Type B pancreatic cell (in vitro differentiated cells): ENCODE measurements around the gene LHX3. TPM values are rescaled to one million over a fixed set of nuclear protein-coding genes. Genes with fewer than 3 reads are reported as not detected.
A peak's percentile ranks its signal among the peaks of the same experiment; 100 is the strongest.

ENCODE experiments used
- DNase-seq: peaks from one replicate; pipeline ENCODE4 v3.0.0; 2021; ENCODE audit warnings: mixed read lengths; ENCODE audit not compliant: unreplicated experiment; ENCODE audit errors: extremely low spot score
- H3K27ac Mint-ChIP-seq: 2 replicates; pipeline ENCODE4 v1.8.0; 2021; ENCODE audit warnings: mild to moderate bottlenecking, mixed read lengths
- H3K27me3 Mint-ChIP-seq: 2 replicates; pipeline ENCODE4 v1.8.0; 2021; ENCODE audit warnings: mixed read lengths
- H3K36me3 Mint-ChIP-seq: 2 replicates; pipeline ENCODE4 v1.8.0; 2021; ENCODE audit warnings: mixed read lengths
- H3K4me1 Mint-ChIP-seq: one replicate; pipeline ENCODE4 v1.8.0; 2021; ENCODE audit warnings: mixed read lengths; ENCODE audit not compliant: unreplicated experiment
- H3K4me3 Mint-ChIP-seq: 2 replicates; pipeline ENCODE4 v1.8.0; 2021; ENCODE audit warnings: mild to moderate bottlenecking, mixed read lengths
- H3K9me3 Mint-ChIP-seq: 2 replicates; pipeline ENCODE4 v1.8.0; 2021; ENCODE audit warnings: mixed read lengths
- total RNA-seq: library from RNA; stranded (reverse); gene quantifications from 2 replicates; pipeline ENCODE4 v1.2.1, GENCODE V29; 2021; ENCODE audit warnings: low replicate concordance
- TF ChIP-seq, protein P1 (sequence below): fragments of 200-600 bp; sonication (generic); conservative IDR thresholded peaks from 2 replicates; pipeline ENCODE4 v1.5.0; 2021; ENCODE audit warnings: antibody characterized with exemption, mild to moderate bottlenecking

LHX3 gene
- total RNA-seq, 1 donor from 2014 or later, result 0.10 TPM

DNA sequence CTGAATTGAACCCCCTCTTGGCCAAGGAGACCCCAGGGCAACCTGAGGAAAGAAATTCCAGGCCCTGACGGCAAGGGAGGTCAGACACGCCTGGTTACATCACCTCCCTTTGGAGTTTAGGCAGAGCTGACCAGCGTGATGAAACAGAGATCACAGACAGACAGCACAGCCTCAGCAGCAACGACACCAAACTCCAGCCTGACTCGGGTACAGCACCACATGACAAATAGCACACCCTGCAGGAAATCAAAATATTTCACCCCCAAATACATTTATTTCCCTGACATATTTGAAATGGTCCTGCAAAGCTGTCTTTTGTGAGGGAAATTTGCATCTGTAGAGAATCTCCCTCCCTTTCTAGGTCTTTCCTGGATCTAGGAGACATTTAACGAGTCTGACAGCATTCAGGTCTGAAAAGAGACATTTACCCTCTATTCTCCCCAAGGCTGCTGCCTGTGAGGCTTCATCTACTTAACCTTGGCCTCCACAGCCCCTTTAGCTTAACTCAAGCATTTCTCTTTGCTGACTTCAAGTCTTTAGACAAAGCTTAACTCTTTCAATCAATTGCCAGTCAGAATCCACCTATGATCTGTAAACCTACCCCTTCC lies 38.1 kb upstream of the LHX3 start:
- H3K36me3 Mint-ChIP-seq, result no peaks in the 10 kb centered on the region
- H3K4me3 Mint-ChIP-seq, result peak overlapping the region; percentile 7
- H3K4me1 Mint-ChIP-seq, result peaks cover 25% of the 10 kb centered on the region
- DNase-seq, result no peak
- H3K9me3 Mint-ChIP-seq, result no peaks in the 10 kb centered on the region
- peaks cover 4% of the 10 kb centered on the region for H3K27me3 Mint-ChIP-seq
- no peak overlapping the region for H3K27ac Mint-ChIP-seq
- TF ChIP-seq, protein P1, sequence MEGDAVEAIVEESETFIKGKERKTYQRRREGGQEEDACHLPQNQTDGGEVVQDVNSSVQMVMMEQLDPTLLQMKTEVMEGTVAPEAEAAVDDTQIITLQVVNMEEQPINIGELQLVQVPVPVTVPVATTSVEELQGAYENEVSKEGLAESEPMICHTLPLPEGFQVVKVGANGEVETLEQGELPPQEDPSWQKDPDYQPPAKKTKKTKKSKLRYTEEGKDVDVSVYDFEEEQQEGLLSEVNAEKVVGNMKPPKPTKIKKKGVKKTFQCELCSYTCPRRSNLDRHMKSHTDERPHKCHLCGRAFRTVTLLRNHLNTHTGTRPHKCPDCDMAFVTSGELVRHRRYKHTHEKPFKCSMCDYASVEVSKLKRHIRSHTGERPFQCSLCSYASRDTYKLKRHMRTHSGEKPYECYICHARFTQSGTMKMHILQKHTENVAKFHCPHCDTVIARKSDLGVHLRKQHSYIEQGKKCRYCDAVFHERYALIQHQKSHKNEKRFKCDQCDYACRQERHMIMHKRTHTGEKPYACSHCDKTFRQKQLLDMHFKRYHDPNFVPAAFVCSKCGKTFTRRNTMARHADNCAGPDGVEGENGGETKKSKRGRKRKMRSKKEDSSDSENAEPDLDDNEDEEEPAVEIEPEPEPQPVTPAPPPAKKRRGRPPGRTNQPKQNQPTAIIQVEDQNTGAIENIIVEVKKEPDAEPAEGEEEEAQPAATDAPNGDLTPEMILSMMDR, result no peak

DNA sequence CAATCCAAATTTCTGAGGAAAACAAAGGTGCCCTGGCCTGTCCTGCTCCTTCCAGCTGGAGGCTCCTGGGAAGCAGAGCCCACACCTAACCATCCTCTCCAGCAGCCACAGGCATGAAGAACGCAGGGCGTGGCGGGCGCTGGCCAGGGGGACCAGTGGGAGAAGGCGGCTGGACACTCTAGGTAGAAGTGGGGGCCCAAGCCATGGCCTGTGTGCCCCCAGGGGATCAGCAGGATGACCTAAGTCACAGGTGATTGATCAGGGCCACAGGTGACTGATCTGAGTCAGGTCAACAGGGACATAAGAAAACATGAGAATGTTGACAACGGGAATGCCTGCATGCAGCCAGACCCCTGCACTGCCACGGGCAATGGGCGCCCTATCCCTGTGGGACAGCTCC lies 37.3 kb upstream of the LHX3 start:
- H3K4me3 Mint-ChIP-seq, result no peak overlapping the region
- H3K9me3 Mint-ChIP-seq, result no peaks in the 10 kb centered on the region
- no peak for DNase-seq
- H3K4me1 Mint-ChIP-seq, result peaks cover 25% of the 10 kb centered on the region
- H3K36me3 Mint-ChIP-seq, result no peaks in the 10 kb centered on the region
- H3K27me3 Mint-ChIP-seq, result no peaks in the 10 kb centered on the region
- TF ChIP-seq, protein P1, result no peak
- no peak overlapping the region for H3K27ac Mint-ChIP-seq

DNA sequence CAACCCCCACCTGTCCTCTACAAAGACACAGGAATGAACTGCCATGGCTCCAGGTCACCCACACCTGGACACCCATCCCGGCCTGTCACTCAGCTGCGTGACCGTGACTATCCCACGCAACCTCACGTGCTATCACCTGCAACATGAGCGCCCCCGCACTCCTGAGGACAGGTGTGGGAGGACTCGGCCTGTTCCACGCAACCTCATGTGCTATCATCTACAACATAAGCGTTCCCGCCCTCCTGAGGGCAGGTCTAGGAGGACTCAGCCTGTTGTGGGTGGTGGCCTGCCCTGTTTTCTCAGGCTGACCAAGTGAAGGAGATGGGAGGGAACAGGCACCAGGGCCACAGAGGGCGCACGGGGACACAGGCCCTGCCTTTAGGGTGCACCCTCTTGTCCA lies 36.6 kb upstream of the LHX3 start:
- Mint-ChIP-seq H3K4me1 (peaks cover 25% of the 10 kb centered on the region), H3K9me3 (no peaks in the 10 kb centered on the region), H3K36me3 (no peaks in the 10 kb centered on the region), H3K27me3 (no peaks in the 10 kb centered on the region), H3K27ac (no peak overlapping the region), H3K4me3 (no peak overlapping the region)
- TF ChIP-seq, protein P1, result no peak
- no peak for DNase-seq

DNA sequence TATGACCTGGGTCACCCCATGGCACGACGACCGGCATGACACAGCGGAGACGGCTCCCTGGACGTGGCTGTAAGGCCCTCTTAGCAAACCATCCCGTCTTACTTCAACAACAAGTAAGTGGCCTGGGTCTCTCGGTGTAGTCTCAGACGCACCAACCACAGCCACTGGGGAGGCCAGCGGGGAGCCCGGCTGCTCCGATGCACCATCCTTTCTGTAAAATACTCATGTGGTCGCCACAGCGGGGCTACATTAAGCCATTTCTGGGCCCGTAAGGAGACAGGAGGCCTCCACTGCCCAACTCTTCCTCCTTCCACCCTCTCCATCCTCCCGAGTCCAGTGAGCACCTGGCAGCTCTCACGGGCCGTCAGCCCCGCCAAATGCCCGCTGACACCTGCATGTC lies 36.0 kb upstream of the LHX3 start:
- DNase-seq, result no peak
- Mint-ChIP-seq H3K27me3 (no peaks in the 10 kb centered on the region), H3K27ac (no peak overlapping the region), H3K36me3 (no peaks in the 10 kb centered on the region), H3K9me3 (no peaks in the 10 kb centered on the region), H3K4me1 (peaks cover 25% of the 10 kb centered on the region), H3K4me3 (no peak overlapping the region)
- TF ChIP-seq, protein P1, result no peak

DNA sequence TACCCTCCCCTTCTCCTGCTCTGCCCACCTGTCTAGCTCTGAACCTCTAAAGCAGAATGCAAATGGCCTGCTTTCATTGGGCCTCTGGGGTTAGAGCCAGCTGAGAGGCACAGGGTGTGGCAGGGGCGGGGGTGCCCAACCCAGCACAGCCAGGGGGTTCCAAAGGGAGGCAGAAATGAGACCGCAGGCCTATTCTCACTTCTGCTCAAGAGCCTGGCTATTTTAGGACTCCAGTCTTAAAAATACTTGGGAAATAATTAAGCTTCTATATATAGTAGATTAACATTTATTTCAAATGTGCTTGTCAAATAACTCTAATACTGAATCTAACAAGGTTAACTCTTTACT lies 35.0 kb upstream of the LHX3 start:
- no peaks in the 10 kb centered on the region for H3K9me3 Mint-ChIP-seq
- no peaks in the 10 kb centered on the region for H3K27me3 Mint-ChIP-seq
- peak overlapping the region; percentile 64 for H3K27ac Mint-ChIP-seq
- peaks cover 25% of the 10 kb centered on the region for H3K4me1 Mint-ChIP-seq
- TF ChIP-seq, protein P1, result no peak
- no peak for DNase-seq
- peaks cover 2% of the 10 kb centered on the region for H3K36me3 Mint-ChIP-seq
- H3K4me3 Mint-ChIP-seq, result no peak overlapping the region
